Glomerular endothelial cell (primary cell): Measurements from ENCODE around the gene CFAP299. TPM values are rescaled to one million over a fixed set of nuclear protein-coding genes. Genes with fewer than 3 reads are reported as not detected.

Experiments used
- DNase-seq: peaks from one replicate; pipeline ENCODE4 v3.0.0-alpha.2; 2011; ENCODE audit warnings: low read depth, low spot score; ENCODE audit errors: extremely low read depth
- total RNA-seq: library from RNA; depleted of rRNA; stranded (reverse); fragments of >200 nt; gene quantifications from 2 replicates; pipeline ENCODE4 v1.2.3, GENCODE V29; 2015

Gene CFAP299
- total RNA-seq, 1 donor from 2014 or later = not detected

- DNase-seq = no peak
These were observed 565.4 kb downstream of the CFAP299 start for GRCh38 chr4:80900908-80901307.

GRCh38 chr4:80903020-80903419 lies 567.5 kb downstream of the CFAP299 start:
- no peak for DNase-seq

GRCh38 chr4:80909938-80910337 lies 574.4 kb downstream of the CFAP299 start:
- no peak for DNase-seq

- DNase-seq = no peak
These were observed 575.9 kb downstream of the CFAP299 start for GRCh38 chr4:80911458-80911857.

- no peak for DNase-seq
These were observed 576.8 kb downstream of the CFAP299 start for GRCh38 chr4:80912350-80912749.

GRCh38 chr4:80913381-80913780 lies 577.9 kb downstream of the CFAP299 start:
- DNase-seq = no peak

- no peak for DNase-seq
These were observed 581.2 kb downstream of the CFAP299 start for GRCh38 chr4:80916770-80917169.

GRCh38 chr4:80918004-80918403 lies 582.5 kb downstream of the CFAP299 start:
- no peak for DNase-seq

GRCh38 chr4:80921441-80921840 lies 585.9 kb downstream of the CFAP299 start:
- no peak for DNase-seq

- no peak for DNase-seq
These were observed 587.4 kb downstream of the CFAP299 start for GRCh38 chr4:80922941-80923340.

- no peak for DNase-seq
These were observed 589.8 kb downstream of the CFAP299 start for GRCh38 chr4:80925293-80925692.

- DNase-seq = no peak
These were observed 590.9 kb downstream of the CFAP299 start for GRCh38 chr4:80926446-80926845.

GRCh38 chr4:80926891-80927290 lies 591.4 kb downstream of the CFAP299 start:
- no peak for DNase-seq

GRCh38 chr4:80927420-80927819 lies 591.9 kb downstream of the CFAP299 start:
- no peak for DNase-seq

GRCh38 chr4:80931631-80932081 lies 596.1 kb downstream of the CFAP299 start:
- no peak for DNase-seq

- no peak for DNase-seq
These were observed 612.6 kb downstream of the CFAP299 start for GRCh38 chr4:80948141-80948540.

GRCh38 chr4:80948995-80949394 lies 613.5 kb downstream of the CFAP299 start:
- DNase-seq = no peak

GRCh38 chr4:80956421-80956820 lies 620.9 kb downstream of the CFAP299 start:
- DNase-seq = no peak

GRCh38 chr4:80963051-80963450 lies 627.5 kb downstream of the CFAP299 start:
- no peak for DNase-seq

- no peak for DNase-seq
These were observed 631.8 kb downstream of the CFAP299 start for GRCh38 chr4:80967346-80967745.

GRCh38 chr4:80980239-80980638 lies 644.7 kb downstream of the CFAP299 start:
- DNase-seq = no peak

GRCh38 chr4:80986011-80986410 lies 650.5 kb downstream of the CFAP299 start:
- DNase-seq = no peak

GRCh38 chr4:80989921-80990544 lies 654.5 kb downstream of the CFAP299 start:
- peak; percentile 62 for DNase-seq
